ENCODE measurements around the gene TEX54. TPM values are rescaled to one million over a fixed set of nuclear protein-coding genes. Genes with fewer than 3 reads are reported as not detected.

Gene TEX54
- total and polyA plus RNA-seq, 2 of the 4 experiments (the other 2 are of a cell fraction) = not detected

DNA sequence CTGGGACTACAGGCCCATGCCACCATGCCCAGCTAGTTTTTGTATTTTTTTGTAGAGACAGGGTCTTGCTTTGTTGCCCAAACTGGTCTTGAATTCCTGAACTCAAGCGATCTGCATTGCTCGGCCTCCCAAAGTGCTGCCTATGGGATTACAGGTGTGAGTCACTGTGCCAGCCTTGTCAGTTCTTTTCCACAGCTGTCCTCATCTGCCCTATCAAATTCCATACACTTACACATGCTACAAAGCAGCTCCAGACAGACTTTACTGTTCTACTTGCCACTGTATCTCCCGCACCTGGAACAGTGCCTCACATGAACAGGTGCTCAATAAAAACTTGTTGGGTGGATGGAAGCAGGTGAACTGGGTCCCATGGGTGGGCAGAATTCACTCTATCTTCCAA, 9.0 kb downstream of the TEX54 start:
- H3K9me3 ChIP-seq (ENCODE audit: control insufficient read depth, insufficient read depth, low read length) = no peaks in the 10 kb centered on the region
- no TSS peak for BruUV-seq (replicated peaks)
- no peak overlapping the region for H3K27ac ChIP-seq (ENCODE audit: insufficient read depth, low read length)
- intact Hi-C loops (cut with micrococcal nuclease) (no loop called here), in situ Hi-C loops (cut with MboI; ENCODE audit: low sequenced_read_pairs) (no loop called here), dilution Hi-C loops (cut with HindIII; ENCODE audit: low sequenced_read_pairs, unreplicated experiment) (no loop called here)
- DNase-seq (no peak), ATAC-seq (ENCODE audit: low read depth) (no peak)
- 100% methylated on average over 2 of the region's 3 CpGs; no CpG with 5 or more reads in 1 of the 2 experiments for WGBS, 2 experiments (ENCODE audit: extremely low coverage in 2 of 2, insufficient read length in 1 of 2)
- H3K23ac ChIP-seq (ENCODE audit: low read depth, low read length) = no peak overlapping the region
- no peak overlapping the region for H4K5ac ChIP-seq (ENCODE audit: low read depth, low read length)
- no peaks in the 10 kb centered on the region for H3K9me1 ChIP-seq (ENCODE audit: insufficient read depth, low read length)
- H3K18ac ChIP-seq (ENCODE audit: low read depth, low read length) = no peak overlapping the region
- H2BK120ac ChIP-seq (ENCODE audit: low read depth, low read length) = no peak overlapping the region
- no peaks in the 10 kb centered on the region for H3K27me3 ChIP-seq (ENCODE audit: control insufficient read depth, insufficient read depth, low read length)
- ChIA-PET CTCF (no interaction called here), POLR2A (ENCODE audit: unreplicated experiment) (interaction anchor here (0.6 kb wide), 1 partner anchor 1464 kb away, joined by 4 read pairs; no protein-coding TSS in a partner anchor)
- TF ChIP-seq RCOR1 (IDR thresholded peaks at IDR 0.05; ENCODE audit: insufficient replicate concordance, low read length) (no peak), NFE2L2 (IDR thresholded peaks at IDR 0.05; ENCODE audit: low read depth, low read length) (no peak), MAFK (IDR thresholded peaks at IDR 0.05; ENCODE audit: low read depth, low read length) (no peak), MAZ (IDR thresholded peaks at IDR 0.05; ENCODE audit: borderline replicate concordance, low read depth, low read length) (no peak), RAD21 (IDR thresholded peaks at IDR 0.05; ENCODE audit: low read length) (no peak), POLR2A (IDR thresholded peaks at IDR 0.05; ENCODE audit: low read depth, low read length) (no peak), CHD1 (IDR thresholded peaks at IDR 0.05; ENCODE audit: low read depth, low read length) (no peak), SMC3 (IDR thresholded peaks at IDR 0.05; ENCODE audit: low read depth, low read length) (no peak), FOS (IDR thresholded peaks at IDR 0.05; ENCODE audit: low read depth, low read length) (no peak), CEBPB (IDR thresholded peaks at IDR 0.05; ENCODE audit: low read depth, low read length) (no peak), BHLHE40 (IDR thresholded peaks at IDR 0.05; ENCODE audit: low read depth, low read length) (no peak), MXI1 (IDR thresholded peaks at IDR 0.05; ENCODE audit: borderline replicate concordance, low read depth, low read length) (no peak)
- TF ChIP-seq, protein P1, sequence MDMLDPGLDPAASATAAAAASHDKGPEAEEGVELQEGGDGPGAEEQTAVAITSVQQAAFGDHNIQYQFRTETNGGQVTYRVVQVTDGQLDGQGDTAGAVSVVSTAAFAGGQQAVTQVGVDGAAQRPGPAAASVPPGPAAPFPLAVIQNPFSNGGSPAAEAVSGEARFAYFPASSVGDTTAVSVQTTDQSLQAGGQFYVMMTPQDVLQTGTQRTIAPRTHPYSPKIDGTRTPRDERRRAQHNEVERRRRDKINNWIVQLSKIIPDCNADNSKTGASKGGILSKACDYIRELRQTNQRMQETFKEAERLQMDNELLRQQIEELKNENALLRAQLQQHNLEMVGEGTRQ (IDR thresholded peaks at IDR 0.05; ENCODE audit: low read depth, low read length) = no peak
- TF ChIP-seq, protein P2, sequence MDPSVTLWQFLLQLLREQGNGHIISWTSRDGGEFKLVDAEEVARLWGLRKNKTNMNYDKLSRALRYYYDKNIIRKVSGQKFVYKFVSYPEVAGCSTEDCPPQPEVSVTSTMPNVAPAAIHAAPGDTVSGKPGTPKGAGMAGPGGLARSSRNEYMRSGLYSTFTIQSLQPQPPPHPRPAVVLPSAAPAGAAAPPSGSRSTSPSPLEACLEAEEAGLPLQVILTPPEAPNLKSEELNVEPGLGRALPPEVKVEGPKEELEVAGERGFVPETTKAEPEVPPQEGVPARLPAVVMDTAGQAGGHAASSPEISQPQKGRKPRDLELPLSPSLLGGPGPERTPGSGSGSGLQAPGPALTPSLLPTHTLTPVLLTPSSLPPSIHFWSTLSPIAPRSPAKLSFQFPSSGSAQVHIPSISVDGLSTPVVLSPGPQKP (IDR thresholded peaks at IDR 0.05; ENCODE audit: borderline replicate concordance, low read depth, low read length) = no peak
- no peak overlapping the region for H3K56ac ChIP-seq (ENCODE audit: extremely low read depth, insufficient read depth, low read length)
- H3K14ac ChIP-seq (replicated peaks; ENCODE audit: low read depth, low read length) = no peak overlapping the region
- no peak overlapping the region for H2AK9ac ChIP-seq (replicated peaks; ENCODE audit: low read depth, low read length, poor library complexity)
- H4K91ac ChIP-seq (ENCODE audit: insufficient read depth, low read depth, low read length) = no peak overlapping the region
- no peak overlapping the region for H2BK5ac ChIP-seq (ENCODE audit: low read depth, low read length, poor library complexity, severe bottlenecking)
- no peak overlapping the region for H3K4me2 ChIP-seq (ENCODE audit: low read depth, low read length)
- no peak overlapping the region for H3K9ac ChIP-seq (ENCODE audit: low read depth, low read length)
- H3K36me3 ChIP-seq (ENCODE audit: control insufficient read depth, insufficient read depth, low read length) = peaks cover 72% of the 10 kb centered on the region
- H4K20me1 ChIP-seq (ENCODE audit: insufficient read depth, low read length) = peaks cover 27% of the 10 kb centered on the region
- no peak overlapping the region for H2BK20ac ChIP-seq (ENCODE audit: low read depth, low read length)
- H3K79me1 ChIP-seq (ENCODE audit: low read depth in 1 of 2, low read length in 2 of 2) = peaks cover 7 to 45% of the 10 kb centered on the region in 2 experiments
- no peak overlapping the region for H2AFZ ChIP-seq (replicated peaks; ENCODE audit: low read length, poor library complexity)
- H3K4me3 ChIP-seq (ENCODE audit: insufficient read depth, low read depth, low read length) = no peak overlapping the region
- H2AK5ac ChIP-seq (ENCODE audit: low read depth, low read length) = no peak overlapping the region
- H4K8ac ChIP-seq (ENCODE audit: low read depth in 2 of 2, low read length in 2 of 2) = no peak overlapping the region
- no peak overlapping the region for H3K4ac ChIP-seq (ENCODE audit: low read depth, low read length)
- no peak overlapping the region for H2BK15ac ChIP-seq (ENCODE audit: low read depth, low read length)
- H3K4me1 ChIP-seq (ENCODE audit: control insufficient read depth, insufficient read depth, low read length) = no peaks in the 10 kb centered on the region
